AG20443 (cell line): Measurements from ENCODE around the gene TMEM135.
"Not testable (repeated sequence)": the region's sequence is repeated elsewhere in the genome, so short reads cannot be mapped to it uniquely, and the experiment has no call there.

Experiments
- DNase-seq: peaks from one replicate; pipeline ENCODE4 v3.0.0; 2012; ENCODE audit warnings: low spot score, mixed read lengths

Gene TMEM135

DNA sequence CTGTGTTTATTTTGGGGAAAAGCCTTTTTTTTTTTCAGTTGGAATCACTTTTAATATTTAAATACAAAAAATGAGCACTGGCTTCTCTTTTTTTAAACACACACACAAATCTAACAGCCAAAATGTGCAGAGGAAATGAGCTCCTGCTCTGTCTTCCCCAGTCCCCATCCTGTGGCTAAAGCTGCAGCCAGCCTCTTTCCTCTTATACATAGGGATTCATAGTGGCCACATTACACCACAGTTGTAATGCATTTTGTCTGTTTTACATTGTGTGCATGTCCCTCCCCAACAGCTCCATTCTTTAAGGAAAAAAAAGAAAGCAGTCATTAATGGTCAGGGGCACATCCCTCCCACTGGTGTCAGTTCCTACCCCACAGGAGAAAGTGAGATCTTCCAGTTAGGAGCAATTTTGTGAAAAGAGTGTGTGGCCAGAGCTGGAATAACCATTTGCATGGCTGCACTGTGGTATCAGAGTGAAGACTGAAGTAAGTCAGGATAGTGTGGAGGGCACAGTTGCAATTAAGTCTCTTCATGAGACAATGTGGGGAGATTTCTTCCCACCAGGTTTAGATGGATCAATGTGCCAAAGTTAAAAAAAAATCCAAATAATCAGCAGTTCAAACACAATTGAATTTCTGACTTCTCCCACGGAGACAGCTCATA is 220.6 kb downstream of the TMEM135 start:
- DNase-seq = no peak

DNA sequence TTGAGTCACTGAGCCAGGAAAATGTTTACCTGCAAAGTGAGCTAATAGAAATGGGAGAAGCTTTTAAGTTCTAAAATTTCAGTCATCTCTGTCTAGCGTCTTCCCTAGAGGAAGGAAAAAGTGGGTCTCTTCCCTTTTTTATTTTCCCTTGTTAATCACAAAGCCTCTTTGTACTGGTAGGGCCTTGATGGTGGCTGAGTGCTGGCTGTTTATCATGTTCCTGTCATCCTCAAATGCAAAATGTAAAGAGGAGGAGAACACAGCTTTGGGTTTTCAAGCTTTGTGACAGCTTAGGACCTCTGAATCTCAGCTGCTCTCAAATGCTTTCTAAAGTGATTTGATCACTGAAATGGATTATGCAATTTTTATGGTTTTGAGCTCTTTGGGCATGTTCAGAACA is 222.0 kb downstream of the TMEM135 start:
- DNase-seq = no peak

DNA sequence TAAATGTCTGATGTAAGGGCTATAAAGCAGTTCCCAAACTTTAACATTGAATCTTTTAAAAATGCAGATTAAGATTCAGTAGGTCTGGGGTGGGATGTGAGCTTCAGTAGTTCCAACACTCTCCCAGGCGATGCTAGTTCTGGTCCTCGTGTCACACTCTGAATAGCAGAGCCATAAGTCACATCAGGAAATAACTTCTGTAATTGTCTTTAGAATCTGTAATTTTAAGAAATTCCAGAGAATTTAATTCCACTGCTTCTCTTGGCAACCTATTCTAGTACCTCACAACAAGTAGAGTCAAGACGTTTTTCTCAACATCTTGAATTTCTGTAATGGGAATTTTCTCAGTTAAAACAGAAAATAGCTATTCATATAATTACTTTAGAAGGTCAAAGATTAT is 223.1 kb downstream of the TMEM135 start:
- DNase-seq = no peak

DNA sequence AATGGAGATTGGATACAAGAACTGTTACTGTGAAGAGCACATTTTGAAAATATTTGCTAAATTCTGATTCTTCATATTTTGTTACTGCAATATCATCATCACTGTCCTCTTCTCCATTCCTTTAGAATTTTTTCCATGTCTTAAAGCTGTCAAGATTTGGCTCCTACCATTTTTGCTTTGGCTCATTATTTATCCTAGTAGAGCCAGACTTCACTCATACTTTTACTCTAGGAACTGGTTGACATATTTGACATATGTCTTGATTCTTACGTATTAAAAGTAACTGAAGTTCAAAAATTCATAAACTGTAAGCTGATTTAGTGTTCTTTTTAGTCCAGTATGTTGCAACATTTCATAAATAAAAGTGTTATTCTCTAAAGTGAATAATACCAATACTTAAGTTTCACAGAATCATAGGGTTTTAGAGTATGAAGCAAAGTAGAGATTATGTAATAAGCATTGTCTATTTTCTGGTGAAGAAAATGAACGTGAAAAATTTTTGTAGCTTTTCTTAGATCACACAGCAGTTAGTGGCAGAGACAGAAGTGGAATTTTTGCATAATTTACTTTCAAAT is 225.6 kb downstream of the TMEM135 start:
- no peak for DNase-seq

DNA sequence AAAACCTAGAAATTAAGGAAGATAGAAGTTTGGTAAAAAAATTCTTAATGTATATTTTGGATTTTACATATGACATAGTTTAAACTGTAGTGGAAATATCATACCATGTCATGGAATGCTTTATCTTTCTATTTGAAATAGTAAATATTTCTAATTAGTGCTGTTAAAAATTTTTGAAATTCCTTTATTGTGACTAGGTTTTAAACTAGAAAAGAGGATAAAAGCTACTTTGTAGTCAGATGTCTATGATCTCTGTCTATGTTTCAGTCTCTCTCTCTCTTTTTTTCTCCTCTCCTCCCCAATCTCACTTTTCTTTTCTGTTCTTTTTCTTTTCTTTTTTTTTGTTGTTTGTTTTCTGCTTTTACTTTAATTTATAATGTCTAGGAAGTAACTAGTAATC is 226.2 kb downstream of the TMEM135 start:
- DNase-seq = no peak

DNA sequence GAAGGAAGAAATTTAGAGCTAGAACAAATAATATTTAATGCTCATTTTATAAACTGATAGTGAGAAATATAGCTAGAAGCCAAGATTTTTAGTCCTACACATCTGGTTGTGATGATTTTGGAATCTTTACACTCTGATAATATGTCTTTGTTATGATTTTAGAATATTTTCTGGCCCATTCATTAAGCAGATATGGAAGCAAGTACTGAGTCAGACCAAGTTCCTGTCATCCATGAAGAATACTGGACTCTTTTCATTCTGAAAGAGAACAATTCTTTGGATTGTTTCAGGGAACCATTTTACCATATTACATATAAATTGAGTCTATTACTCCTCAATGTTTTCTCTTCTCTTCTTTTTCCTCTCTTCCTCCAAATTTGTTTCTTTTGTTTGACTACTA is 227.4 kb downstream of the TMEM135 start:
- no peak for DNase-seq

DNA sequence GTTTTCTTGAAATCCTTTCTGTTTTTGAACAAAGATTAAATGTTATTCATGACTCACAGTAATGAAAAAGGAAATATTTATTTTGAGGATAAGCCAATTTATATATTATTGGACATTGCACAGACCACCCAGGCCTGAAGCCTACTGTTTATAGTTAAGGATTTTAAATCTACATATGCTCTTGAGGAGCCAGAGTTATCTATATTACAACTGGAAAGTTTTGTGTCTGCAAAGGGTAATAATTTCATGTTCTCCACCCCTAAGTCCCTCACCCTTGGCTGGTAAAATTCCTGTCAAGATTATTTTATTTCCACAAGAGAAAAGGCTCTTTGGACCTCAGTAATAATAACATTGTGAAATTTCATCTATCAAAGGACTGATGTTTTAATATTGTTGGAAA is 228.2 kb downstream of the TMEM135 start:
- no peak for DNase-seq

DNA sequence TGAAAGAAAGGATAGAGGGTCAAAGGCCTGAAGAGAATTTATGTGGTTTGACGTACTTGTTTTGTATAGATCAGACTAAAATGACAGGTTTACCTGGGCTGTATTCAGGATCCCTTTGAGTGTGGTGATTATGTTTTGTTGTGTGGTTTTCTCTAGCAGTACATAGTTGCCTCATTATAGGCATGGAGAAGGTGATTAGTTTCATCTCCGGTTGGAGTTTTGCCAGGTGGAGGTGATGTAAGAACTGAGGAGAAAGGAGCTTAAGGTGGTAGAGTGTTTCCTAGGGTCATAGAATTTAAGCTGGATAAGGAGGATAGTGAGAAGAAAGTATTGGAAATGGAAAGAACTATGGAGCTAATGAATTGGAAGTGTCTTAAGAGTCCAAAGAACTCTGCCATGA is 229.0 kb downstream of the TMEM135 start:
- no peak for DNase-seq

DNA sequence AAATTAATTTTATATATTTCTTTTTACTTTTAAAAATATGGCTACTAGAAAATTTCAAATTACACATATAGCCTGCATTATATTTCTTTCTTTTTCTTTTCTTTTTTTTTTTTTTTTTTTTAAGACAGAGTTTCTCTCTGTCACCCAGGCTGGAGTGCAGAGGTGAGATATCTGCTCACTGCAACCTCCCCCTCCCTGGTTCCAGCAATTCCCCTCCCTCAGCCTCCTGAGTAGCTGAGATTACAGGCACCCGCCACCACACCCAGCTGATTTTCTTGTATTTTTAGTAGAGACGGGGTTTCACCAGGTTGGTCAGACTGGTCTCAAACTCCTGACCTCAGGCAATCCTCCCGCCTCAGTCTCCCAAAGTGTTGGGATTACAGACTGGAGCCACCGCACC is 234.2 kb downstream of the TMEM135 start:
- not testable (repeated sequence) for DNase-seq

DNA sequence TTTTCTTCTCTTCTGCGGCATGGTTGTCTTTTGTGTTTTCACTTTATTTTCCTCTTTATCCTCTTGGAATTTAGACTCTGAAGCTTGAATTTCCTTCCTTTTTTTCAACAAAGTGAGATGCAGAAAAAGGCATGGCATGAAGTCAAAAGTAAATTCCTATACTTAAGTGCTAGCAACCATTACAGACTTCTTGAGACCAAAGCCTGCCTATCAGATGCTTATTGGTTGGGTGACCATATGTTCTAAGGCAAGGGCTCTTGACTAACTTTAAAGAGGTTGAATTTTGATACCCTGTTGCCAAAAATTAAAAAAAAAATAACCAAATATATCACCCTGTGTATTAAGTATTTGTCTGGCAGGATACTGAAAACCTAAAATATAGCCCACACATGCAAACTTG is 237.4 kb downstream of the TMEM135 start:
- no peak for DNase-seq

DNA sequence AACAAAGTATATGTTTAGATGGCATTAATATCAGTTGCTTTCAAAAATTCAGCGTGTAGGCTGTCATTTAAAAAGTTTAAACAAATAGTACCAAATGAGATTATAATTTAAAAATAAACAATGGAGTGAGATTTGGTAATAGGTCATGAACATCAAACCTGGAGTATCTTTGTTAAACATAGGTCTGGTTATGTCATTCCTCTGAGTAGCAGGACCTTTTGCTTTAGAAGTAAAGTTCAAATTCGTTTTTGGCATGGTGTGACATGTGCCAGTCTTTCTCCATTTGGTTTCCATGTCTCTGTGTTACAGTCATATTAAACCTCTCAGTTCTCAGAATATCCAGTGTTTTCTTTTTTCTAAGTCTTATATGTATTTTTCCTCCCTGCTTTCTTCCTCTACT is 242.4 kb downstream of the TMEM135 start:
- DNase-seq = no peak

DNA sequence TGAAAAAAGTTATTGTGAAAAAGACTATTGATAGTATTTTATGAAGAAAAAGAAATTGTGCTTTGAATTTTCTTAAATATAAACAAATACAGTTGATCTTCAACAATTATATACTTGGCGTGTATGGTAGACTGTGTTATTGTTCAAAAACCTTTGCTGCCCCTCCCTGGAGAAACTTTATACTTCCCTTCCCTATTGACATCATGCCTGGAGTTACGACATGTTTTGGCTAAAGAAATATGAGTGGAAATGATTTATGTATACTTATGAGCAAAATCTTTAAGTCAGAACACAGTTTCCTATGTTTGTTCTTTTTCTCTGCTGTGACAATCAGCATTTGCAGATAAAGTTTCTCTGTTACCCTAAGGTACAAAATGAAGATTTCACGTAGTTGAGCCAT is 243.8 kb downstream of the TMEM135 start:
- peak; percentile 72 for DNase-seq

DNA sequence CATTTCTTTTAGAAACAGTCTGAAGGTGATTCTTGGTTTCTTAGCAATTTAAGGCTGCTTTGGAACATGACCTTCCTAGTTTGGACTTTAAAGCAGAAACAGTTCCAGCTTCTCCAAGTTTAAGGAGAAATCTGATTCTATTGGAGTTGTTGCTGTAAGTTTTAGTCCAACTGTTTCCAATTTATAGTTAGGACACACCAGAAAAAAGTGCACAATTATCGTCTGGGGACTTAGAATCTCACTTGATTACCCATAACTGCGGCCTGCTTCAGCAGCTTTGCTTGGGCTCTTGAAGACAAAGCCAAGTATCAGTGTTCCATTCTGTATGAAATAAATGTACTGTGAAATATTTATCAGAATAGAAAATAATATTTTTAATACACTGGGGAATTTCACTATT is 246.6 kb downstream of the TMEM135 start:
- no peak for DNase-seq

DNA sequence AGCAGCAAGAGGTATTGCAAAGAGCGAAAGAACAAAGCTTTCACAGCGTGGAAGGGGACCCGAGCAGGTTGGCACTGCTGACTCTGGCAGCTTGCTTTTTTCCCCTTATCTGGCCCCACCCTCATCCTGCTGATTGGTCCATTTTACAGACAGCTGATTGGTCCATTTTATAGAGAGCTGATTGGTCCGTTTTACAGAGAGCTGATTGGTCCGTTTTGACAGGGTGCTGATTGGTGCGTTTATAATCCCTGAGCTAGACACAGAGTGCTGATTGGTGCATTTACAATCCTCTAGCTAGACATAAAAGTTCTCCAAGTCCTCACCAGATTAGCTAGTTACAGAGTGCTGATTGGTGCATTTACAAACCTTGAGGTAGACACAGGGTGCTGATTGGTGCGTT is 247.9 kb downstream of the TMEM135 start:
- not testable (repeated sequence) for DNase-seq

DNA sequence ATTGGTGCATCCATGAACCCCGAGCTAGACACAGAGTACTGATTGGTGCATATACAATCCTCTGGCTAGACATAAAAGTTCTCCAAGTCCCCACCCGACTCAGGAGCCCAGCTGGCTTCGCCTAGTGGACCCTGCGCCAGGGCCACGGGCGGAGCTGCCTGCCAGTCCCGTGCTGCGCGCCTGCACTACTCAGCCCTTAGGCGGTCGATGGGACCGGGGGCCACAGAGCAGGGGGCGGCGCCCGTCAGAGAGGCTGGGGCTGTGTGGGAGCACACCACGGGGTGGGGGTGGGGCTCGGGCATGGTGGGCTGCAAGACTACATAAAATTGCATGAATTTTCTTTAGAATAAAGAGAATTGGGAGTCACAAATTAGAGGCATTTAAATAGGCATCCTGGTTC is 248.6 kb downstream of the TMEM135 start:
- no peak for DNase-seq

DNA sequence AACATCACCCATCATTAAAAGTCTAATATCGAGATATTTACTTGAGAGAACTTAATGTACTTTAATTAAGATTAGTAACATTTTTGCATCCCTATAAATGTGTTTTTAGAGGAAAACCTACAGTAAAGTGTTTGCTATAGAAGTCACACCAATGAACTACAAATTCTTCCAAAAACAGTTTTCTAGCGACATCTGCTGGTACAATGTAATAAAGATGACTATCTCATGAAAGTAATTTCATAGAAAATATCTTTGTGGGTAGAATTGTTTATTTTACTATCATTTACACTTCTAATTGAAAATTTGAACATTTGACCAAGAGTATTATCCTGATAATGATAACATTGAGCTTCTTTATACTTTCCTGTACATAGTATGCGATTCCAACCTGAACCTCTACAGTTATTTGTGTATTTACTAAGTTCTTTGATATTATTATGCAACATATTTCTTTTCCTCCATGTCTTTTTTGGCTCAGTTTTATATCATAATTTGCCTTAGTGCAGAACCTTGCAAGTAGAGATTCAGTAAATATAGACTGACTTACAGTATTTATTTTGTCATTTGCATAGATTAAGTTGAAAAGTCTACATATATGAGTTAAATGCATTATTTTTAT is 252.7 kb downstream of the TMEM135 start:
- peak; percentile 37 for DNase-seq

DNA sequence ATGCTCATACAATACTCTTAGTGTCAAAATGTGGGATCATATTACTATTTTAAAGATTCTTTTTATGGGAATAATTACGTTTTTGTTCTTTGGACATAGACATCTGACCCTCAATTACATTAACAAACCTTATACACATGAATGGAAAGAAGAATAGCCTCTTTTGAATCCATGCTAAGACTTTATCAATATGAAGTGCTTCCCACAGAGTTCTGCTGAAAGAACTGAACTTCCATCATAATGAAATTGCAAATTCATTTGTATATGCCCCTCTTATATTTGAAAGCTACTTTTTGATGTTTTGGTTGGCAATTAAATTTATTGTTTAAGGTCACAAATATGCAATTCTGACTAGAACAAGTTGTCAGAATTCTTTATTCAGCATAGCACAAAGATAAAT is 254.9 kb downstream of the TMEM135 start:
- DNase-seq = no peak

DNA sequence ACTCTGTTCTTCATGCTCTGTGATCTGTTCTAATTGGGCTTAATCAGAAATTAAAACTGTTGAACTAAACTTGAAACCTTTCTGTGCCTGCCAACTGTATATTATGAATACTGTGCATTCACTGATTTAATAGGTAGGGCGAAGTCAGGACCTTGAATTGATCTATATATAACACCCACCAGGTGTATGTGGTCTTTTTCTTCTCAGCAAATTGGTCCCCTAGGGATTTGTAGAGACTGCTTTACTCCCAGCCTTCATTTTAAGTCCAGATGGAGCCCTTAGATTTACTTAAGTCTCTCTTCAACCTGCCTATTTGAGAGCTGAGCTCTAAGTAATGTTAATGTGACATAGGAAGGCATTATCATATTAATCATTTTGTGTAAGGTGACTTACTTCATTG is 257.5 kb downstream of the TMEM135 start:
- no peak for DNase-seq

DNA sequence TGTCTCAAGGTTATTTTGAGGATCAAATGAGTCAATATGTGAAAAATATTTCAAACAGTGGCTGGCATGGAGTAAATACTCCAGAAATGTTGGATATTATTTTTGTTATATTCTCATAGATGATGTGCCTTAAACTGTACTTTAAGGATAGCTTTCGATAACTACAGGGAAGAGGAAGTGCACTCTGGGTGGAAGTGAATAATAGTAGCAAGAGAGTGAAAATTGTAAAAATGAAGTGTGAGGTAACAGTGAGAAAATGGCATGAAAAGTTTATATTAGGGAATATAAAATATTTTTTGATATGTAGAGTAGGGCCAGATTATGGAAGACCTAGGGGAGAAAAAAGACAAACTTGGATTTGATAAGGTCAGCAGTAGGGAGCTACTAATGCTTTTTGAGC is 258.9 kb downstream of the TMEM135 start:
- DNase-seq = no peak

DNA sequence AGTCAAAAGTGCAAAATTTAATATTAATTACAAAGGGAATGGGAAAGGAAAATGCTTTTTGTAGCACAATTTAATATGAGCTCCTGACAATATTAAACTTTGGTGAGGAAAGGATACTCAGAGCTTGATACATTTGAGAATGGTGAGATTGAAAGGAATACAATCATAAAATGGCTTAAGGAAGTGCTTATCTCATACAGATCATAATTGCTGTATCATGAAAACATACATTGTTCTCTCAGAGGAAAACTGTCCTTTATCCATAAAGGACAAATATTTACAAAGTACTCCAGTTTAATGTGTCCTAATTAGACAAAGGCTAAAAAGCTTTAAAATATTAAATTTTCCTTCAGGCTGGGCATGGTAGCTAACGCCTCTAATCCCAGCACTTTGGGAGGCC is 260.4 kb downstream of the TMEM135 start:
- no peak for DNase-seq

DNA sequence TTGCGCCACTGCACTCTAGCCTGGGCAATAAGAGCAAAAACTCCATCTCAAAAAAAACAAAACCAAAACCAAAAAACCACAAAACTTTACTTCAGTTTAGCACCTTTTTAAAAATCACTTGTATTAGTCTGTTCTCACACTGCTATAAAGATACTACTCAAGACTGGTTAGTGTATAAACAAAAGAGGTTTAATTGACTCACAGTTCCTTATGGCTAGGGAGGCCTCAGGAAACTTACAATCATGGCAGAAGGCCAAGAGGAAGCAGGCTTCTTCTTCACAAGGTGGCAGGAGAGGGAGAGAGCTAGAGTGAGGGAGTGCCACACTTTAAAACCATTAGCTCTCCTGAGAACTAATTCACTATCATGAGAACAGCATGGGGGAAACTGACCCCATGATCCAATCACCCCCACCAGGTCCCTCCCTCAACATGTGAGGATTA is 261.3 kb downstream of the TMEM135 start:
- DNase-seq = no peak

DNA sequence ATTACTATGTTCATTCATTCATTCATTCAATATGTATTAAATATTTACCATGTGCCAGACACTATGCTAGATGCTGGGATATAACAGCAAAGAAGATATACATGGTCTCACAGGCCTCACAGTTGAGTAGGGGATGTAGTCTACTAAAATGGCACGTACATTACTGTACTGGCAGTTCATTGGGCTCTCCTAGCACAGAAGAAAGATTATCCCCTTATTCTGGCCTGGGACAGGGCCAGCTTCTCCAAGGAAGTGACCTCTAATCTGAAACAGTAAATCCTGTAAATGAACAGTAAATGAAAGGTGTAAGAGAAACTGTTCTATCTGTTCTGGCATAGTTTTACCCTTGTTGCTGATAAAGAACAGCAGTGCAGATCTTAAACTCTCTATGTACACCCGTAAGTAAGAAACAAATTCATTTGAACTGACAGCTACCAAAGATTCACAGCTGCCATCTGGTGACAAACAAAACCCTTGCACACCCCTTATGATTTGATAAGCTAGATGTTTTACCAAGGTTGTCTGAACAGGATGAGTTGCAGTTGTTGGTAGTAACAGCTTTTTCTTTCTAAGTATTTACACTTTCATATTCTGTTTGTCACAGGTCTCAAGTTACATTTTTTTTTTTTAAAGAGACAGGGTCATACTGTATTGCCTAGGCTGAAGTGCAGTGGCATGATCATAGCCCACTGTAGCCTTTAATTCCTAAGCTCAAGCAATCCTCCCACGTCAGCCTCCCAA is 263.1 kb downstream of the TMEM135 start:
- DNase-seq = no peak
